ENCODE results near the gene PGR.

The PGR gene

GRCh38 chr11:101129203-101129943 lies at the start of gene PGR:
Gene PGR, minus strand, starts transcription at chr11:101129813. Its CDS starts 743 bp downstream, at chr11:101129070.
- TF ChIP-seq CTCF (IDR thresholded peaks at IDR 0.05; ENCODE audit: insufficient read depth, low read length, missing control alignments) = no peak
- no peak for DNase-seq (ENCODE audit: low read depth, low spot score)
- CTCF ChIA-PET = no interaction called here
- H3K4me3 ChIP-seq (ENCODE audit: low read depth, low read length) = no peak within 1 kb of the TSS
- POLR2A ChIA-PET = no interaction called here

- POLR2A ChIA-PET = no interaction called here
- H3K4me3 ChIP-seq (ENCODE audit: low read depth, low read length) = no peak overlapping the region
- no peak for DNase-seq (ENCODE audit: low read depth, low spot score)
- no peak for TF ChIP-seq CTCF (IDR thresholded peaks at IDR 0.05; ENCODE audit: insufficient read depth, low read length, missing control alignments)
- CTCF ChIA-PET = no interaction called here
Observed at GRCh38 chr11:101176381-101176780, 46.8 kb upstream of the PGR start.

GRCh38 chr11:101169944-101170343 lies 40.3 kb upstream of the PGR start:
- ChIA-PET CTCF (no interaction called here), POLR2A (no interaction called here)
- no peak for DNase-seq (ENCODE audit: low read depth, low spot score)
- no peak overlapping the region for H3K4me3 ChIP-seq (ENCODE audit: low read depth, low read length)
- no peak for TF ChIP-seq CTCF (IDR thresholded peaks at IDR 0.05; ENCODE audit: insufficient read depth, low read length, missing control alignments)

- ChIA-PET CTCF (no interaction called here), POLR2A (no interaction called here)
- DNase-seq (ENCODE audit: low read depth, low spot score) = no peak
- TF ChIP-seq CTCF (IDR thresholded peaks at IDR 0.05; ENCODE audit: insufficient read depth, low read length, missing control alignments) = no peak
- no peak overlapping the region for H3K4me3 ChIP-seq (ENCODE audit: low read depth, low read length)
Observed at GRCh38 chr11:101166038-101166437, 36.4 kb upstream of the PGR start.

- TF ChIP-seq CTCF (IDR thresholded peaks at IDR 0.05; ENCODE audit: insufficient read depth, low read length, missing control alignments) = no peak
- no peak for DNase-seq (ENCODE audit: low read depth, low spot score)
- H3K4me3 ChIP-seq (ENCODE audit: low read depth, low read length) = no peak overlapping the region
- ChIA-PET CTCF (no interaction called here), POLR2A (no interaction called here)
Observed at GRCh38 chr11:101158119-101158518, 28.5 kb upstream of the PGR start.

GRCh38 chr11:101138245-101138930 lies 8.8 kb upstream of the PGR start:
- no peak for DNase-seq (ENCODE audit: low read depth, low spot score)
- no peak for TF ChIP-seq CTCF (IDR thresholded peaks at IDR 0.05; ENCODE audit: insufficient read depth, low read length, missing control alignments)

More at GRCh38 chr11:101138245-101138930, 8.8 kb upstream of the PGR start:
- CTCF ChIA-PET = no interaction called here
- H3K4me3 ChIP-seq (ENCODE audit: low read depth, low read length) = no peak overlapping the region
- POLR2A ChIA-PET = no interaction called here
